GM18517 (cell line): ENCODE measurements around the gene C4BPA.

Source experiments
- ATAC-seq: cut with Tn5 transposase; IDR thresholded peaks from one replicate; pipeline ENCODE4 v1.9.1; 2021; ENCODE audit warnings: mild to moderate bottlenecking, moderate library complexity; ENCODE audit not compliant: unreplicated experiment

C4BPA gene

GRCh38 chr1:207179036-207179435 is 75.0 kb downstream of the C4BPA start:
- no peak for ATAC-seq

GRCh38 chr1:207181847-207182246 is 77.8 kb downstream of the C4BPA start:
- ATAC-seq: no peak

GRCh38 chr1:207186503-207186902 is 82.5 kb downstream of the C4BPA start:
- ATAC-seq: no peak

- no peak for ATAC-seq
Observed at GRCh38 chr1:207188901-207189300, 84.9 kb downstream of the C4BPA start.

DNA sequence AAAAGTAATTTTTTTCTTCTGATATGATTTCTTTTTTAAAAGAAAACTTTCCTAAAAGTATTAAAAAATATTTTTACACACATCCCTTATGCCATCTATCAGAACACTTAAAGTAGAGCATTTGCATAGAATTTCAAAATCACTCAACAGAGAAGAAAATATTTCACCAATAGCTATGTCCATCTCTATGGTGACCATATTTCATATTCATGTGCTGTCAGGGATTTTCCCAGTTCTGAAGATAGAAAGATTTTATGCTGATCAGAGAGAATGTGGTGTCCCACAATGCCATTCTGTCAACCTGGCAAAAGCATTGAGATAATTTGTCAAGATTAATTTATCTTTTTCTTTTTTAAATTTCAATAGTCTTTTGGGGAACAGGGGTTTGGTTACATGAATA is 87.0 kb downstream of the C4BPA start:
- ATAC-seq: no peak

DNA sequence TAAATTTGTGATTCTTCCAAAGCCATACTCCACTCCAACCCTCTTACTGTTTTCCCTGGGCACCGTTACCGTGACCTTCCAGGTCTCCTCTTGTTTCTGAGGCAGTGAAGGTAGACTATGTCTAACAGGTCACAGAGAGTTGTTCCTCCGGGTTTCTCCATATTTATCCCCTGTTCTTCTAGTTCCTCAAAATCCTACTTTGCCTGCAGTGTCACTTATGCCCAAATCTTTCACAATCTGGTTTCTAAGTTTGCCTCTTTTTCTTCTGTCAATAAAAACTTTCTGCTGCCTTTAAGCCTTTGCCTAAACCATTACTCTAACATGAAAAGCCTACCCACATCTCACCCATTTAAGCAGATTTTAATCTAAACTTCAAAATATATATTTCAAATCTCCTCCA is 87.7 kb downstream of the C4BPA start:
- no peak for ATAC-seq

- no peak for ATAC-seq
Observed at GRCh38 chr1:207194197-207194596, 90.2 kb downstream of the C4BPA start.
